Tibial nerve (tissue), 4 donors: ENCODE results near the gene PKP1. TPM values are rescaled to one million over a fixed set of nuclear protein-coding genes. Genes with fewer than 3 reads are reported as not detected.

ENCODE experiments used
- DNase-seq, 2 donors: peaks; one replicate each; pipeline ENCODE4 v3.0.0-alpha.2; 2019; ENCODE audit warnings: low spot score in 2 of 2
- H3K27ac ChIP-seq, 4 donors: fragments of 200-600 bp; sonication (generic) in 3 of 4; one replicate each; pipeline ENCODE4 v1.5.1; 2017 to 2019; ENCODE audit warnings: mild to moderate bottlenecking in 1 of 4
- H3K27me3 ChIP-seq, 2 donors: fragments of 200-600 bp; sonication (generic) in 1 of 2; one replicate each; pipeline versions ENCODE4 v1.5.1 to v1.6.0; 2017 to 2019
- H3K36me3 ChIP-seq, 3 donors: fragments of 200-600 bp; sonication (generic); one replicate each; pipeline ENCODE4 v1.5.1; 2018 to 2019
- H3K4me1 ChIP-seq, 4 donors: fragments of 200-600 bp; sonication (generic) in 3 of 4; one replicate each; pipeline ENCODE4 v1.5.1; 2017 to 2019
- H3K4me3 ChIP-seq, 4 donors: fragments of 200-600 bp; sonication (generic) in 3 of 4; one replicate each; pipeline ENCODE4 v1.5.1; 2017 to 2019; ENCODE audit warnings: mild to moderate bottlenecking in 1 of 4, moderate library complexity in 1 of 4
- H3K9me3 ChIP-seq, 4 donors: fragments of 200-600 bp; sonication (generic) in 3 of 4; one replicate each; pipeline ENCODE4 v1.5.1; 2017 to 2019
- CTCF ChIP-seq, 5 experiments: fragments of 200-600 bp in 3 of 5; fragments of 450-650 bp in 2 of 5; sonication (generic) in 3 of 5; IDR thresholded peaks; one replicate each; pipeline ENCODE4 v1.5.1; 2016 to 2019; ENCODE audit warnings: antibody characterized with exemption in 5 of 5, mild to moderate bottlenecking in 3 of 5, moderate library complexity in 2 of 5
- EP300 ChIP-seq, 2 donors: sonication (generic); formaldehyde crosslinking; IDR thresholded peaks; one replicate each; pipeline ENCODE4 v1.6.1; 2017; ENCODE audit warnings: antibody characterized with exemption in 2 of 2, mild to moderate bottlenecking in 1 of 2
- POLR2A ChIP-seq, 2 donors: fragments of 450-650 bp; IDR thresholded peaks; one replicate each; pipeline ENCODE4 v1.6.1; 2017; ENCODE audit warnings: antibody characterized with exemption in 2 of 2, mild to moderate bottlenecking in 2 of 2, moderate library complexity in 2 of 2
- WGBS, 2 donors: methylation state at CpG; one replicate each; pipeline ENCODE4 v1.1.5; 2018; 5-methylcytosine and 5-hydroxymethylcytosine counted together
- total RNA-seq, 4 donors: library from RNA; depleted of rRNA; stranded (reverse); fragments of >200 nt; gene quantifications; one replicate each; pipeline ENCODE4 v1.1.0, GENCODE V29; 2016

Gene PKP1
- total RNA-seq, 4 donors from 2014 or later, result 0.22 to 0.90 (median 0.39) TPM; not detected in 1

DNA sequence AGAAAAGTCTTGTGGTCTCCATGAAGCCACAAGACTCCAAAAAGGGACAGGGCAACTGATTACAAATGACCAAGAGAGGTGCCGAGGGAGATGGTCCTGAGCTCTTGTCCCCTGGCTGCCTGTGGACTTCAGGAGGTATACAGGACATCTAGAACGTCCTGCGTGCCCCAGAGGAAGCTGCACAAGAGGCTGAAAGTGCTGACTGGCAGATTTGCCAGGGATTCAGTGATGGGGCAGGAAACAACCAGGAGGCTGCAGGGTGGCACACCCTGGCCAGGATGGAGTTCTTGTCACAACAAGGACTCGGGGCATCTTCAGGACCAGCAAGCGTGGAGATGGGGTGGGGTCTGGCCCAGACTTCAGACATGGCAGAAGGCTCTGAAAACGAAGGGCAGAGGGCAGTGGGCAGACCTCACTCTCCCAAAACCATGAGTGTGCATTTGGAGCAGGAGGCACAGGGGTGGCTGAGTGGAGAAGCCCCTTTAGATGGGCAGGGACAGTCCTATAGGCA, 13.4 kb upstream of the PKP1 start:
- no peak overlapping the region for H3K4me3 ChIP-seq
- H3K27me3 ChIP-seq, result peaks cover 0 to 24% of the 10 kb centered on the region in 2 donors
- H3K9me3 ChIP-seq, result no peaks in the 10 kb centered on the region
- H3K4me1 ChIP-seq, result no peaks in the 10 kb centered on the region
- 80 to 83% methylated on average over 6 of the region's 6 CpGs for WGBS, 2 donors
- no peaks in the 10 kb centered on the region for H3K36me3 ChIP-seq
- no peak overlapping the region for H3K27ac ChIP-seq
- TF ChIP-seq CTCF (IDR thresholded peaks at IDR 0.05) (no peak), EP300 (IDR thresholded peaks at IDR 0.05) (no peak), POLR2A (IDR thresholded peaks at IDR 0.05) (no peak)
- no peak for DNase-seq

DNA sequence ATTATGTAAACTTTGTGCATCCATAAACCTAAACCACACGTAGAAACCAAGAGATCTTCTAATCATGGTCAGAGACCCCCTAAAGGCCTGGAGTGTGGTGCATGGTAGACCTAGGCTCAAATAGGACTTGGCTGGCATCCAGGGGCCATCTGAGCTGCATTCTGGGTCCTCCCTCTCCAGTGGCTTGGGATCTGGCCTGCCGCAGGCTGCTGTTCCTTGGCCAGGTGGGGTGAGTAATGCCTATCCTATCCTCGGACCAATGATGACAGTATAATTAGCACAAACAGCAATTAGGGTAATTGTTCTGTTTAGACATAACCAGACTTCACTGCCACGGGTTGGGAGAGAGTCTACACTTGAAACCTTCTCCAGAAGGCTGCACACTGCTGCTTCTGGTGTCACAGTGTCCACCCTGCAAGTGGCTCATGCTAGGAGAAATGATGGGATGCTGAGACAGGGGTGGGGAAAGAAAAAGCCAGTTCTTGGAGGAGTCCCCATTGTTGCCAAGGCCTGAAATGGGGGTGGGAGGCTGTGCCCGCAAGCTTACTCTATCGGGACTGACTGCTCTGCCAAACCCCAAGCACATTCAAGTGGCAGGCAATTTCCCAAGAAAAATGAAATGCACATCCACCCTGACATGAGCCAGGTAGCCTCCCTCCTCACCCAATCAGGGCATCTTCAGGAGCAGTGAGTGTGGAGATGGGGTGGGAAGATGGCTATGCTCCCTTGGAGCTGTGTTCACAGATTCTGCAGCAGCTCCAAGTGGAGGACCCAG, 12.5 kb upstream of the PKP1 start:
- DNase-seq, result no peak
- 78 to 84% methylated on average over 6 of the region's 6 CpGs for WGBS, 2 donors

GRCh38 chr1:201272799-201273198, 10.5 kb upstream of the PKP1 start:
- WGBS, 2 donors, result 74 to 80% methylated on average over 10 of the region's 10 CpGs
- Histone ChIP-seq H3K9me3 (no peaks in the 10 kb centered on the region), H3K27me3 (peaks cover 0 to 18% of the 10 kb centered on the region in 2 donors), H3K36me3 (no peaks in the 10 kb centered on the region), H3K4me1 (no peaks in the 10 kb centered on the region), H3K27ac (no peak overlapping the region), H3K4me3 (no peak overlapping the region)
- TF ChIP-seq EP300 (IDR thresholded peaks at IDR 0.05), result no peak
- no peak for TF ChIP-seq POLR2A (IDR thresholded peaks at IDR 0.05)
- TF ChIP-seq CTCF (IDR thresholded peaks at IDR 0.05), result no peak
- no peak for DNase-seq

More for the DNA sequence above, 12.5 kb upstream of the PKP1 start:
- H3K4me1 ChIP-seq, result no peaks in the 10 kb centered on the region
- no peaks in the 10 kb centered on the region for H3K9me3 ChIP-seq
- H3K4me3 ChIP-seq, result no peak overlapping the region
- no peaks in the 10 kb centered on the region for H3K36me3 ChIP-seq
- no peak overlapping the region for H3K27ac ChIP-seq
- peaks cover 0 to 24% of the 10 kb centered on the region in 2 donors for H3K27me3 ChIP-seq
- TF ChIP-seq CTCF (IDR thresholded peaks at IDR 0.05) (no peak), EP300 (IDR thresholded peaks at IDR 0.05) (no peak), POLR2A (IDR thresholded peaks at IDR 0.05) (no peak)

- no peak for DNase-seq
- TF ChIP-seq CTCF (IDR thresholded peaks at IDR 0.05), result no peak
- no peak for TF ChIP-seq EP300 (IDR thresholded peaks at IDR 0.05)
- no peak for TF ChIP-seq POLR2A (IDR thresholded peaks at IDR 0.05)
- 90 to 94% methylated on average over 7 to 11 of the region's 12 CpGs for WGBS, 2 donors
- Histone ChIP-seq H3K9me3 (no peaks in the 10 kb centered on the region), H3K27me3 (peaks cover 0 to 5% of the 10 kb centered on the region in 2 donors), H3K4me3 (no peak overlapping the region), H3K27ac (no peak overlapping the region), H3K4me1 (no peaks in the 10 kb centered on the region), H3K36me3 (no peaks in the 10 kb centered on the region)
Measured at GRCh38 chr1:201274616-201275252, 8.6 kb upstream of the PKP1 start.

DNA sequence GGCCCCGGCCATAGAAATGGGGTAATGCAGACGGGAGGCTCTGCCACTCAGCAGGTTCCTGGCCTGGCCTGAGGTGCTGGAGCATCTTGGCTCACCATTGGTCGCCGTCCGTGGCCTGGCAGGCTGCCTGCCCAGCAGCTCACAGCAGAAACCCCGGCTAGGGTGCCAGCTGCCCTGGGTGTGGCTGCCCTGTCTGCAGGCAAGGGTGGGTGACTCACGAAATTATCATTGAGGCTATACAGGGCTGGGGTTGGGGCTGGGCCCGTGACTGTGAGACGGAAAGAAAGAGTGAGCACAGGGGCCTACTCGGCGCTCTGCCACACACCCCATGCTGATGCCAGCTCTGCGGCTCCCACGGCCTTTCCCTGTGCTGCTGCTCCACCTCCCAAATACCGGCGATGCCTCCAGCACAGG, 8.0 kb upstream of the PKP1 start:
- Histone ChIP-seq H3K4me3 (no peak overlapping the region), H3K9me3 (no peaks in the 10 kb centered on the region), H3K4me1 (no peaks in the 10 kb centered on the region), H3K27me3 (peaks cover 0 to 3% of the 10 kb centered on the region in 2 donors), H3K27ac (no peak overlapping the region), H3K36me3 (no peaks in the 10 kb centered on the region)
- TF ChIP-seq EP300 (IDR thresholded peaks at IDR 0.05), result no peak
- no peak for TF ChIP-seq POLR2A (IDR thresholded peaks at IDR 0.05)
- no peak for TF ChIP-seq CTCF (IDR thresholded peaks at IDR 0.05)
- DNase-seq, result no peak
- 63 to 81% methylated on average over 10 to 11 of the region's 15 CpGs for WGBS, 2 donors
